Measurements from ENCODE around the gene LARP4.
"Not testable (repeated sequence)": the region's sequence is repeated elsewhere in the genome, so short reads cannot be mapped to it uniquely, and the experiment has no call there.

LARP4 gene

GRCh38 chr12:50400638-50401499 lies at the start of gene LARP4:
LARP4 (plus strand) TSS chr12:50400885; CDS start chr12:50401011, 126 bp downstream.
- peak; percentile 97 for FAIRE-seq

GRCh38 chr12:50351120-50352043 lies 49.3 kb upstream of the LARP4 start:
- no peak for FAIRE-seq

GRCh38 chr12:50353404-50353803 lies 47.3 kb upstream of the LARP4 start:
- FAIRE-seq = no peak

DNA sequence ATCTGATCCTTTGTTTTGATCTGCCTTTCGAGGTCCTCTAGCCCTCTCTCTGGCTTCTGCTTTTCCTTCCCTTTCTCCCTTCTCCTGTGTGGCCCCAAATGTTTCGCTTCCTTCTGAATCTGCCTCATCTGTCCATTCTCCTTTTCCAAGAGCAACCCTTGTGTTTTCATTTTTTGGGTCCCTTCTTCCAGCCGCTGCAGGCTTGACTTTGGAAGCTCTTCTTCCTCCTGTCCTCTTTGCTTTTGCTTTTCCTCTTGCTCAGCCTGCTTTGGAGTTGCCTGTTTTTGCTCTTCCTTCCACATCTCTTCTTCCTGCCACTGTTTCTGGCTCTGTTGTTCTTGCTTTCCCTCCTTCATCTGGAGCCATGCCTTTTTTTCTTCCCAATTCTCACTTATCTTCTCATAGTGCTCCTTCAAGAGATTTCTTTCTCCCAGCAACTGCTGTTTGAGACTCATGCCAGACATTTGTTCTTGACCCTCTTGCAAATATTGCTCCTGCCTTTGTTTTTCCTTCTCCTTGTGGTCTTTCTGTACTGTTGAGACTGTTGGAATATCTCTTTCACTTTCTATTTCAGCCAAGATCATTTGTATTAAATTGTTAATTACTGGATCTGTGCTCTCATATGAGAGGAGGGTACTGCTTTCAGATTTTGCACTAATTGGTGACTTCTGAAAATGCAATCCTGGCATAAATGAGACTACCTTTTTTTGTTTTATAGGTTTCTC lies 46.7 kb upstream of the LARP4 start:
- no peak for FAIRE-seq

- no peak for FAIRE-seq
Observed at GRCh38 chr12:50354908-50355307, 45.8 kb upstream of the LARP4 start.

DNA sequence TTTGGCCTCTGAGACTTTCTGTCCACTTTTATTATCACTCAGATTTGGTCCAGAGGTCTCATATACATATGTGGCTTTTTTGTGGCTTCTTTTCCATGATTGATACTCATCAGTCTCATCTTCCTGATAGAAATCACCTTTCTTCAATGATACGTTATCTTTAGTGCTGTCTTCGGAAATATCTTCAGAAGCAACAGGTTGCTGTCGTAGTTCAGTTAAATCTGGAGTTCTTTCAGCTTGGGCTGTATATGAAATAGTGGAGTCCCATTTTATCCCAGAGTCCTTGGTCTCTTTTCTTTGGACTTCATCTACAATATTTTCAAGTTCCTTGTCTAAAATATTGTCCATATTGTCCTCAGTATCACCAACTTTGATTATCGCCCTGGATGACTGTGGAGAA lies 45.3 kb upstream of the LARP4 start:
- no peak for FAIRE-seq

GRCh38 chr12:50362671-50363070 lies 38.0 kb upstream of the LARP4 start:
- no peak for FAIRE-seq

DNA sequence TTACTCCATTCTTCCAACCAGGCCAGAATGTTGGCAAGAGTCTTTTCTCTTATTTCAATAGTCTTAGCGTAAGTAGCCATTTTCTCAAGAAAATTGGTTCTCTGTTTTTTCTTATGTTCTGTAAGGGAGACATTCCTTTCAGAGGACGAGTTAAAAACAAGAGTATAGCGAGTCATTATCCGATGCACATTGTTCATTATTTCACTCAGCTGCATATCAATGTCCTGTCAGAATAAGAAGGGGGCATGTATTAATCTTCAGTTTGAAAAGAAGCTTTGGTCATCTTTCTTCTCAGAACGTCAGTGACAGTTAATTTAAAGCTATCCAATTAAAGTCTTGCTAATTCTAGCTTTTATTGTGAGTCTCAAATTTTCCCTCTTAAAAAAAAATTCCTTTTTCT lies 37.5 kb upstream of the LARP4 start:
- no peak for FAIRE-seq

DNA sequence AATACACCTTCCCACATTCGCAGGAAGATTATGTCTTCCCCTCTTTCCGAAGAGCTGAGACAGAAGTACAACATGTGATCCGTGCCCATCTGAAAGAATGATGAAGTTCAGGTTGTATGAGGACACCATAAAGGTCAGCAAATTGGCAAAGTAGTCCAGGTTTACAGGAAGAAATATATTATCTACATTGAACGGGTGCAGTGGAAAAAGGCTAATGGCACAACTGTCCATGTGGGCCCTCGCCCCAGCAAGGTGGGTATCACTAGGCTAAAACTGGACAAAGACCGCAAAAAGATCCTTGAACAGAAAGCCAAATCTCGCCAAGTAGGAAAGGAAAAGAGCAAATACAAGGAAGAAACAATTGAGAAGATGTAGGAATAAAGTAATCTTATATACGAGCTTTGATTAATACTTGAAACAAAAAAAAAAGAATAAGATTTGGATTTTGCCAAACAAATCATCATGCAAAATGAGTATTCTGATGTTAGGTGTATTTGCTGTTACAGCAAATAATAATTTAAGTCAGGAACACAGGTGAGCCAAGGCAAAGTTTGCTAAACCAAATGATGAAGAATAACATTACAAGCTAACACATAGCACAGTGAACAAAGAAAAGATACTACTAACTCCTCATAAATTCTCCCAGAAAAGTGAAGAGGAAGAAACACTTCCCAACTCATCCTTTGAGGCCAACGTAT lies 34.8 kb upstream of the LARP4 start:
- no peak for FAIRE-seq

DNA sequence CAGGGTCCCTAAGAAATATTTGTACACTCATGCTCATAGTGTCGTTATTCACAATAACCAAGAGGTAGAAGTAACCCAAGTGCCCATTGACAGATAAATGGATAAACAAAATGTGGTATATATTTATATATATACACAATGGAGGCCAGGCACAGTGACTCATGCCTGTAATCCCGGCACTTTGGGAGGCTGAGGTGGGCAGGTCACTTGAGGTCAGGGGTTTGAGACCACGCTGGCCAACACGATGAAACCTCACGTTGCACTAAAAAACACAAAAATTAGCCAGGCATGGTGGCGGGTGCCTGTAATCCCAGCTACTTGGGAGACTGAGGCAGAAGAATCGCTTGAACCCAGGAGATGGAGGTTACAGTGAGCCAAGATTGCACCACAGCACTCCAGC lies 30.0 kb upstream of the LARP4 start:
- FAIRE-seq = not testable (repeated sequence)

DNA sequence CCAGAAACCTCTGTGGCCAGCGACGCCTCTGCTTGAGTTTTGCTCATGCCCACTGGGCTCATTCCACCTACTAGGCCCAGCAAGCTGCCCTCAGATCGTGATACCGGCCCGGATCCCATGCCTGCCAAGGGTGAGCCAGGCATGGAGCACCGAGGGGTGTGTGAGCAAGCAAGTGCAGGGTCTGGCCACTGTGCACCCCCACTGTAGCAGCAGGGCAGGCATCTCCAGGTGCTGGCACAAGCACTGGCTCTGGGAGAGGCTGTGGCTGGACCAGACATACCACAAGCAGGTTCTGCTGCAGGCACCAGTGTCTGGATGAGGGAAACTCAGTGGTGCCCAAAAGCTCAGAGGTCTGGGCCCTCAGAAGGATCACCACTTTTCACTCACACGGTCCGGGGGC lies 24.9 kb upstream of the LARP4 start:
- no peak for FAIRE-seq

DNA sequence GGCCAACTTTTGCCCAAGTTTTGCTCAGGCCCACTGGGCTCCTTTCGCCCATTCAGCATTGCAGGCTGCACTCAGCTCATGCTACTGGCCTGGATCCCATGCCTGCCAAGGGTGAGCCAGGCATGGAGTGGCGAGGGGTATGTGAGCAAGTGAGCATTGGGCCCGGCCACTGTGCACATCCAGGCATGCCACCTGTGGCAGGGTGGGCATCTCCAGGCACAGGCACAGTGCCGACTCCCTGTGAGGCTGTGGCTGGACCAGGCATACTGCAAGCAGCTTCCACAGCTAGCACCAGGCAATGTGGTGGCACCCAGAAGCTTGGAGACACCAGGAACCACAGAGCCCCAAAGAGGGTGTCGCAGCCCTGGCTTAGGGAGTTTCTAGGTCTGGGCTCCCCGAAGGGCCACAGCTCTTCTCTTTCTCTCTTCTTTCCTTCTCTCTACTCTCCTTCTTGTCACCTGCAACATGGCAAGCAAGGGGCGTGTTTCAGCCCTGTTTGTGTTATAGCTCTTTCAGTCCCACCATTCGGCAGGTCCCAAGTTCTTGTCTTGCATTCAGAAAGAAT lies 19.8 kb upstream of the LARP4 start:
- FAIRE-seq = no peak

GRCh38 chr12:50387487-50387886 lies 13.2 kb upstream of the LARP4 start:
- no peak for FAIRE-seq

GRCh38 chr12:50387972-50388478 lies 12.7 kb upstream of the LARP4 start:
- FAIRE-seq = no peak

GRCh38 chr12:50388793-50389192 lies 11.9 kb upstream of the LARP4 start:
- FAIRE-seq = not testable (repeated sequence)

GRCh38 chr12:50390316-50390741 lies 10.4 kb upstream of the LARP4 start:
- FAIRE-seq = no peak

DNA sequence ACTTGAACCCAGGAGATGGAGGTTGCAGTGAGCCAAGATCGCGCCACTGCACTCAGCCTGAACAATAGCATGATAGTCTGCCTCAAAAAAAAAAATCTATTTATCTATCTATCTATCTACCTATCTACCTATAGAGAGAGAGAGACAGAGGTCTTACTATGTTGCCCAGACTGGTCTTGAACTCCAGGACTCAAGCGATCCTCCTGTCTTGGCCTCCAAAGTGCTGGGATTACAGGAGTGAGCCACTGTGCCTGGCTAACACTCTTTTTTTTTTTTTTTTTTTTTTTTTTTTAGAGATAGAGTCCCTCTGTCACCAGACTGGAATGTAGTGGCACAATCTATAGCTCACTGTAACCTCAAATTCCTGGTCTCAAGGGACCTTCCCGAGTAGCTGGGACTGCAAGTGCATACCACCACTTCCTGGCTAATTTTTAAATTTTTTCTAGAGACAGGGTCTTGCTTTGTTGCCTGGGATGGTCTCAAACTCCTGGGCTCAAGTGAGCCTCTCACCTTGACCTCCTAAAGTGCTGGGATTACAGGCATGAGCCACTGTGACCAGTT lies 6.1 kb upstream of the LARP4 start:
- no peak for FAIRE-seq

DNA sequence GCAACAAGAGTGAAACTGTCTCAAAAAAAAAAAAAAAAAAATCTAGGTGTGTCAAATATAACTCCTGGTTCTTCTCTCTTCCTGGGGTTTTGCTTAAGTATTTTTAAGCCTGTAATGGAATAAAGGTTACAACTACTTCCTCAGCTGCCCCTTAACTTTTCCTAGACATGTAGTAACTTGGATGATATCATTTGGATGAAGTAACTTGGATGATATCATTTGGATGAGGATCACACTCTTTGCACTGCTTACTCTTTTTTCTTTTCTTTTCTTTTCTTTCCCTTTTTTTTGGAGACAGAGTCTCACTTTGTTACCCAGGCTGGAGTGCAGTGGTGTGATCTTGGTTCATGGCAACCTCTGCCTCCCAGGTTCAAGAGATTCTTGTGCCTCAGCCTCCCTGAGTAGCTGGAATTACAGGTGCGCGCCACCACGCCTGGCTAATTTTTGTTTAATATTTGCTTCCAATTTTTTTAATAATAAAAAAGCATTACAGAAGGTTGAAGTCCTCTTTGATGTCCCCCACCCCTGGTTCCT lies 3.5 kb upstream of the LARP4 start:
- FAIRE-seq = no peak

DNA sequence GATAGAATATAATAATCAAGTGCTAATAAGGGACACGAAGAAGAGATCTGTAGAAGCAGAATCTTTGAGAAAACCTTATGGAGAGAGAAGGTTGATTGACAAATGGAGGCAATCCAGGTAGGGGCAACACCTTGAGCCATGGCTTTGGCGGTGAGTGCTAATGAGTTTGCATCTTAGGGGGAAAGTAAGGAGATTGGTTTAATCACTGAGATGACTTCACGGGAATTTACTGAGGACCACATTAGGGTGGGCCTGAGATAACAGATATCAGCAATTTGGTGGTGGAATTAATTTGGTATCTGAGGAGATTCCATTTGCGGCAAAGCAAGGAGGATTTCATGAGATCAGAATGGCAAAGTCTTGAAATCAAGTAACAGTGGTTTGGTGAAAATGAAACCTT lies 1.8 kb upstream of the LARP4 start:
- FAIRE-seq = no peak

DNA sequence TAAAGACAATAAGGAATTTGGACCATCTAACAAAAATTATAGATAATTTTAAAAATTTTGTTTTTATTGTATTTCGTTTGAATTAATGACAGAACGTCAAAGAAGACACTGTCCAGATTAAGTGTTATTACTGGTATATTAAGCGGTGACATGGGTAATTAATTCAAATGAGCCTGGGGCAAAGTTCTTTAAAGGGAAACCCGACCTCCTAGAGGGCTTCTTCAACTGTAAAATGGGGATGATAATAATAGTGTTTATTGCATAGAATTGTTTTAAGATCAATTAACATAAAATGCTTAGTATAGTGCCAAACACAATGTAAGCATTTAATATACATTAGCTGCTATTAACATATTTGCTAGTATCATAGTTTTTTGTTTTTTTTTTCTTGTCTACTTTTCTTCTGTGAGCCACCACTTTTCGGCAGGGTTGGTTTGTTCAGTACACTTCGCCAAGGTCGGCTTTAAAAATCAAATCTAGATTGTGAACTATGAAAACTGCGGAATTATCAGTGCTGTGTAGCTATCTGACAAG lies 514 bp upstream of the LARP4 start:
- FAIRE-seq = no peak

- FAIRE-seq = no peak
Observed at GRCh38 chr12:50401500-50402081, 906 bp downstream of the LARP4 start.
